Upper lobe of left lung (tissue), 6 donors: ENCODE data around the gene WDSUB1. TPM values are rescaled to one million over a fixed set of nuclear protein-coding genes. Genes with fewer than 3 reads are reported as not detected.

Experiments used
- ATAC-seq, 2 donors: fragments of 200-7000 bp; cut with Tn5 transposase; one replicate each; pipeline ENCODE4 v1.9.1; 2022; ENCODE audit warnings: mild to moderate bottlenecking in 2 of 2, moderate library complexity in 2 of 2; ENCODE audit not compliant: low FRiP score in 2 of 2
- DNase-seq, 2 donors: peaks; one replicate each; pipeline ENCODE4 v3.0.0-alpha.2; 2019 to 2020
- H3K27ac ChIP-seq, 4 donors: fragments of 200-600 bp; sonication (generic); one replicate each; pipeline ENCODE4 v1.5.1; 2016 to 2019
- H3K27me3 ChIP-seq, 4 donors: fragments of 200-600 bp; sonication (generic); one replicate each; pipeline ENCODE4 v1.5.1; 2017 to 2019
- H3K36me3 ChIP-seq, 4 donors: fragments of 200-600 bp; sonication (generic); one replicate each; pipeline ENCODE4 v1.5.1; 2016 to 2019
- H3K4me1 ChIP-seq, 4 donors: fragments of 200-600 bp; sonication (generic); one replicate each; pipeline ENCODE4 v1.5.1; 2018 to 2019
- H3K4me3 ChIP-seq, 4 donors: fragments of 200-600 bp; sonication (generic); one replicate each; pipeline ENCODE4 v1.5.1; 2017 to 2019; ENCODE audit warnings: mild to moderate bottlenecking in 2 of 4, moderate library complexity in 1 of 4
- H3K9me3 ChIP-seq, 4 donors: fragments of 200-600 bp; sonication (generic); one replicate each; pipeline ENCODE4 v1.5.1; 2018 to 2019
- EP300 ChIP-seq, 4 donors: sonication (generic); formaldehyde crosslinking; IDR thresholded peaks; one replicate each; pipeline ENCODE4 v1.5.1; 2017; ENCODE audit warnings: antibody characterized with exemption in 4 of 4, control low read depth in 2 of 4
- POLR2A ChIP-seq, 4 donors: fragments of 450-650 bp; IDR thresholded peaks; one replicate each; pipeline ENCODE4 v1.5.1; 2016 to 2017; ENCODE audit warnings: antibody characterized with exemption in 4 of 4, mild to moderate bottlenecking in 2 of 4
- POLR2AphosphoS5 ChIP-seq, 2 donors: sonication (generic); formaldehyde crosslinking; IDR thresholded peaks; one replicate each; pipeline ENCODE4 v1.5.1; 2017; ENCODE audit warnings: antibody characterized with exemption in 2 of 2
- WGBS, 2 donors: methylation state at CpG; one replicate each; pipeline ENCODE4 v1.1.5; 2017 to 2018; 5-methylcytosine and 5-hydroxymethylcytosine counted together
- total RNA-seq, 6 donors: library from RNA; depleted of rRNA in 4 of 6; stranded (reverse); fragments of >200 nt in 4 of 6; gene quantifications; one replicate each; pipeline versions ENCODE4 v1.1.0 to v1.2.1, GENCODE V29; 2016 to 2021
- TF ChIP-seq, protein P1 (sequence below), 6 experiments: fragments of 450-650 bp in 4 of 6; fragments of 200-600 bp in 2 of 6; sonication (generic) in 2 of 6; IDR thresholded peaks; one replicate each; pipeline ENCODE4 v1.5.1; 2016 to 2019; ENCODE audit warnings: antibody characterized with exemption in 6 of 6
- donor health status: DM: no; HTN: no; CAD: no; lungs with moderate emphysema.
- donor health status: DM: no; HTN: yes; CAD: no; lungs with severe emphysema.

WDSUB1 gene
- total RNA-seq, 6 donors from 2014 or later = 6.8 to 22.0 (median 13.9) TPM

DNA sequence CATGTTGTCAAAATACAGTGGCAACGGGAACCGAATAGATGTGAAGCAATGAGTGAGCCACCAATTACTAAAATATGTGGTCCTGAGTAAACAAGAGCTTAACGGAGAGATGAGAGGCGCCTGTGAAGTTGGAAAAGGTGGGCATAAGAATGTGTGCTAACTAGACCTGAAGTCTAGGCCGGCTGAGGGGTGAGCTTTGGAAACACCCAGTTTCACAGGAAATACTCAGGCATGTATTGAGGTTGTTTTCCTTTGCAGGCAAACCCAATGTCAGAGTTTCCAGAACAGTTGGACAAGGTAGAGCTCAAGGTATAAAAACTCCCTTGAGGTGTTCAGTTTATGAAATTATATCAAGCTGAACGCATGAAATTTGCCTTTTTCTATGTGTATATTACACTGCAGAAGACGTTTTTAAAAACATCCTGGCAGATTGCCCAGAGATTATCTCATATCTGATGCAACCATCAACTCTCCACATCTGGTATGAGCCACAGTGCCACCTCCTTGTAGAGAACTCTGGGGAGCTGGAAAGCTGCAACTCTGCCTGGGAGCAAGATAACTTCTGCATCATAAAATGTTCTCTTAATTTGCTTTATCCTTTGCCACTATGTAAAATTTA, 3.9 kb upstream of the WDSUB1 start:
- Histone ChIP-seq H3K27ac (no peak overlapping the region), H3K4me3 (no peak overlapping the region), H3K4me1 (peaks cover 8 to 24% (median 16%) of the 10 kb centered on the region in 4 donors), H3K27me3 (no peaks in the 10 kb centered on the region), H3K36me3 (no peaks in the 10 kb centered on the region), H3K9me3 (no peaks in the 10 kb centered on the region)
- no peak for ATAC-seq
- DNase-seq = peak in 1 of 2 donors; percentile 44
- TF ChIP-seq, protein P1, sequence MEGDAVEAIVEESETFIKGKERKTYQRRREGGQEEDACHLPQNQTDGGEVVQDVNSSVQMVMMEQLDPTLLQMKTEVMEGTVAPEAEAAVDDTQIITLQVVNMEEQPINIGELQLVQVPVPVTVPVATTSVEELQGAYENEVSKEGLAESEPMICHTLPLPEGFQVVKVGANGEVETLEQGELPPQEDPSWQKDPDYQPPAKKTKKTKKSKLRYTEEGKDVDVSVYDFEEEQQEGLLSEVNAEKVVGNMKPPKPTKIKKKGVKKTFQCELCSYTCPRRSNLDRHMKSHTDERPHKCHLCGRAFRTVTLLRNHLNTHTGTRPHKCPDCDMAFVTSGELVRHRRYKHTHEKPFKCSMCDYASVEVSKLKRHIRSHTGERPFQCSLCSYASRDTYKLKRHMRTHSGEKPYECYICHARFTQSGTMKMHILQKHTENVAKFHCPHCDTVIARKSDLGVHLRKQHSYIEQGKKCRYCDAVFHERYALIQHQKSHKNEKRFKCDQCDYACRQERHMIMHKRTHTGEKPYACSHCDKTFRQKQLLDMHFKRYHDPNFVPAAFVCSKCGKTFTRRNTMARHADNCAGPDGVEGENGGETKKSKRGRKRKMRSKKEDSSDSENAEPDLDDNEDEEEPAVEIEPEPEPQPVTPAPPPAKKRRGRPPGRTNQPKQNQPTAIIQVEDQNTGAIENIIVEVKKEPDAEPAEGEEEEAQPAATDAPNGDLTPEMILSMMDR (IDR thresholded peaks at IDR 0.05) = no peak
- TF ChIP-seq EP300 (IDR thresholded peaks at IDR 0.05) (no peak), POLR2AphosphoS5 (IDR thresholded peaks at IDR 0.05) (no peak), POLR2A (IDR thresholded peaks at IDR 0.05) (no peak)
- 34 to 47% methylated on average over 7 of the region's 7 CpGs for WGBS, 2 donors

DNA sequence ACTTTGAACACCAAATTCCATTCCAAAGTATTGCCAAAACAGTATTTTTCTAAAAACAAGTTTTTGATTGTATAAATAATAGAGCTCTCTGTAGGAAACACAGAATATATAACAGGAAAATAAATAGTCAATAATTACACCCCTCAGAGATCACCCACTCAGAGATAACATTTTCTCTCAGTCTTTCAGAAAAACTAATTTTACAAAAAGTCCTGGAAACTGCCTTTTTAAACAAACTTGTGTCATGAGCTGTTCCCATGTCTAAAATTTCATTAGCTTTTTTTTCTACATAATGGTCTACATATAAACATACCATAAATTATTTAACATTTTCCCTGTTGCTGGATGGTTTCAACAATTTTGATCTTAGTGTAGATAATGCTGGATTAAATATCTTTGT, 1.2 kb upstream of the WDSUB1 start:
- DNase-seq (no peak), ATAC-seq (no peak)
- no peak overlapping the region for H3K4me3 ChIP-seq
- TF ChIP-seq POLR2AphosphoS5 (IDR thresholded peaks at IDR 0.05) (no peak), EP300 (IDR thresholded peaks at IDR 0.05) (no peak), POLR2A (IDR thresholded peaks at IDR 0.05) (no peak)
- TF ChIP-seq, protein P1 (IDR thresholded peaks at IDR 0.05) = no peak
- peaks cover 10 to 28% (median 23%) of the 10 kb centered on the region in 4 donors for H3K4me1 ChIP-seq
- no peaks in the 10 kb centered on the region for H3K36me3 ChIP-seq
- H3K27me3 ChIP-seq = no peaks in the 10 kb centered on the region
- H3K27ac ChIP-seq = peak overlapping the region in 2 of 4 donors; percentile 86 to 96
- H3K9me3 ChIP-seq = no peaks in the 10 kb centered on the region

DNA sequence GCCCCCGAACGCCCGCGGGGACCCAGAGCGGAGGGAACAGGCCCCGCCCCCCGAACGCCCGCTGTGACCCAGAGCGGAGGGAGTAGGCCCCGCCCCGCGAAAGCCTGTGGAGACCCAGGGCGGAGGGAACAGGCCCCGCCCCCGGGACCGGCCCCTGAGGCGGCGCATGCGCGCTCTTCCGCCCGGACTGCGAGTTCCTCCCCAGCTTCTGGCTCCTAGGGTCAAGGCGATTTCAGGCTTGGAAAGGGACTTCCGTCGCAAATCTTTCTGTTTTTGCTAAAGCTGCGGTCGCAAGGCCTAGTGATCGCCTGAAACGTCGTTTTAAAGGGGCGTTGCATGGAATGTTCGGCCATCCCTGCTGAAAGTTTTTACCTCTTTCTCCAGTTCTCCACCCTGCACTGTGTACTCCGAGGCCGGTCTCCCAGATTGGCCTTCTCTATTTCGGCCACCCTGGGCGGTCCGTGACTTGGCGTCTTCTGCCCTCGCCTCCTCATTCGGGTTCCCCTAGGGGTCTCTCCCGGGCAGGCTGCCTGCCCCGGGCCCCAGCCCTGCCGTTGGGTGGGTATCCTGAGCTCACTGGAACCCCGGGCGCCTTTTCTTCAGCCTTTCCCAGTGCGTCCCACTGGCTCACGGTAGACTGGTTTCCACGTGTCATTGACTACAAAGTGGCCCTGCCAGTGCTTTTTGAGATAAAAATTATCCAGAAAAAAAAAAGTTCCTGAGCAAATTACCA, 372 bp upstream of the WDSUB1 start:
- H3K4me1 ChIP-seq = peaks cover 10 to 28% (median 23%) of the 10 kb centered on the region in 4 donors
- ATAC-seq (peak; percentile 100), DNase-seq (peak; percentile 99 to 100)
- H3K27me3 ChIP-seq = no peaks in the 10 kb centered on the region
- H3K9me3 ChIP-seq = no peaks in the 10 kb centered on the region
- 0 to 1% methylated on average over 14 to 41 of the region's 50 CpGs for WGBS, 2 donors
- H3K4me3 ChIP-seq = peak overlapping the region; percentile 88 to 99 (median 98)
- H3K27ac ChIP-seq = peak overlapping the region; percentile 86 to 96 (median 93)
- H3K36me3 ChIP-seq = peaks cover 0 to under 1% (median 0%) of the 10 kb centered on the region in 4 donors
- TF ChIP-seq, protein P1 (IDR thresholded peaks at IDR 0.05) = no peak
- peak; percentile 69 to 78 for TF ChIP-seq POLR2AphosphoS5 (IDR thresholded peaks at IDR 0.05)
- TF ChIP-seq EP300 (IDR thresholded peaks at IDR 0.05) = no peak
- TF ChIP-seq POLR2A (IDR thresholded peaks at IDR 0.05) = peak in 3 of 4 donors; percentile 26 to 79 (median 73)

DNA sequence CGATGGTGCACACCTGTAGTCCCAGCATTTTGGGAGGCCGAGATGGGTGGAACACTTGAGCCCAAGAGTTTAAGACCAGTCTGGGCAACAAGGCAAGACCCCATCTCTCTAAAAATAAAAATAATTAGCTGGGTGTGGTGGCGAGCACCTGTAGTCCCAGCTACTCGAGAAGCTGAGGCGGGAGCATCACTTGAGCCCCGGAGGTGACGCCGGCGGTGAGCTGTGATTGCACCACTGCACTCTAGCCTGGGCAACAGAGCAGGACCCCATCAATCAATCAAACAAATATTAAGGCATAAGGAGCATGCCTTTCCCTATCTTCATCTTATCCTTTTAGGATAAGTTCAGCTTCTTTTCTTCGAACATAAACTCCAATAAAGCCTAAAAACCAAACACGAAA, 1.1 kb downstream of the WDSUB1 start:
- Histone ChIP-seq H3K27me3 (no peaks in the 10 kb centered on the region), H3K36me3 (peaks cover 0 to 12% (median 9%) of the 10 kb centered on the region in 4 donors), H3K27ac (peak overlapping the region; percentile 86 to 96 (median 93)), H3K4me3 (peak overlapping the region in 3 of 4 donors; percentile 98 to 99 (median 99)), H3K4me1 (peaks cover 9 to 23% (median 18%) of the 10 kb centered on the region in 4 donors), H3K9me3 (no peaks in the 10 kb centered on the region)
- DNase-seq = peak; percentile 26 to 72
- no peak for TF ChIP-seq EP300 (IDR thresholded peaks at IDR 0.05)
- no peak for TF ChIP-seq POLR2A (IDR thresholded peaks at IDR 0.05)
- no peak for TF ChIP-seq POLR2AphosphoS5 (IDR thresholded peaks at IDR 0.05)
- TF ChIP-seq, protein P1 (IDR thresholded peaks at IDR 0.05) = no peak
- WGBS, 2 donors = 80 to 81% methylated on average over 11 of the region's 11 CpGs
- ATAC-seq = no peak
